ENCODE results near the gene TOMM5.

- TF ChIP-seq CTCF (IDR thresholded peaks at IDR 0.05) (no peak), POLR2AphosphoS5 (IDR thresholded peaks at IDR 0.05) (no peak), EP300 (IDR thresholded peaks at IDR 0.05) (no peak)
These were observed 29.1 kb upstream of the TOMM5 start for GRCh38 chr9:37621273-37622121.

Data from sigmoid colon (tissue), 4 donors.